GM19240 (cell line): ENCODE data around the gene OR6Y1.

Experiments used
- DNase-seq: peaks from one replicate; pipeline ENCODE4 v3.0.0; 2011; ENCODE audit warnings: low spot score; ENCODE audit not compliant: insufficient read length

The OR6Y1 gene

GRCh38 chr1:158506369-158506987 is 47.7 kb downstream of the OR6Y1 start:
- no peak for DNase-seq

- DNase-seq = no peak
Measured at GRCh38 chr1:158496374-158496773, 57.8 kb downstream of the OR6Y1 start.

GRCh38 chr1:158494796-158495195 is 59.4 kb downstream of the OR6Y1 start:
- DNase-seq = no peak
